Astrocyte (in vitro differentiated cells and primary cell): ENCODE data around the gene CYRIA. TPM values are rescaled to one million over a fixed set of nuclear protein-coding genes. Genes with fewer than 3 reads are reported as not detected.

Experiments
- DNase-seq: peaks from one replicate; pipeline ENCODE4 v3.0.0-alpha.2; 2010; ENCODE audit warnings: low read depth
- FAIRE-seq: peaks from 2 replicates; lab custom pipeline; 2011; peaks lifted over from hg19 to GRCh38; lab: Jason Lieb, UNC
- H2AFZ ChIP-seq: 2 replicates; pipeline ENCODE4 v1.6.0; 2012; ENCODE audit warnings: low read depth, low read length, inconsistent platforms
- H3K27ac ChIP-seq: 2 replicates; pipeline ENCODE4 v1.5.1; 2011; ENCODE audit warnings: low read depth, low read length, inconsistent platforms
- H3K27me3 ChIP-seq: 2 replicates; pipeline ENCODE4 v1.6.0; 2011; ENCODE audit warnings: low read length, inconsistent platforms; ENCODE audit not compliant: insufficient read depth
- H3K36me3 ChIP-seq: 2 replicates; pipeline ENCODE4 v1.5.1; 2011; ENCODE audit warnings: low read length, inconsistent platforms; ENCODE audit not compliant: insufficient read depth
- H3K4me1 ChIP-seq: 2 replicates; pipeline ENCODE4 v1.5.1; 2011; ENCODE audit warnings: low read length, inconsistent platforms; ENCODE audit not compliant: insufficient read depth
- H3K4me2 ChIP-seq: 2 replicates; pipeline ENCODE4 v1.6.0; 2012; ENCODE audit warnings: low read length, inconsistent platforms
- H3K4me3 ChIP-seq: 2 replicates; pipeline ENCODE4 v1.5.1; 2011; ENCODE audit warnings: low read depth, mild to moderate bottlenecking, low read length, inconsistent platforms; ENCODE audit not compliant: insufficient read depth
- H3K79me2 ChIP-seq: 2 replicates; pipeline ENCODE4 v1.6.0; 2012; ENCODE audit warnings: mild to moderate bottlenecking, low read length, inconsistent platforms; ENCODE audit not compliant: insufficient read depth
- H3K9ac ChIP-seq: 2 replicates; pipeline ENCODE4 v1.6.0; 2012; ENCODE audit warnings: mild to moderate bottlenecking, low read length, inconsistent platforms
- H3K9me3 ChIP-seq: 2 replicates; pipeline ENCODE4 v1.5.1; 2012; ENCODE audit warnings: low read depth, mild to moderate bottlenecking, low read length, inconsistent platforms; ENCODE audit not compliant: insufficient read depth
- H4K20me1 ChIP-seq: 2 replicates; pipeline ENCODE4 v1.6.0; 2012; ENCODE audit warnings: low read length, inconsistent platforms; ENCODE audit not compliant: insufficient read depth
- H3K27ac Mint-ChIP-seq: one replicate; pipeline ENCODE4 v1.8.0; 2021; ENCODE audit warnings: mild to moderate bottlenecking, mixed read lengths; ENCODE audit not compliant: unreplicated experiment
- H3K27me3 Mint-ChIP-seq: one replicate; pipeline ENCODE4 v1.8.0; 2021; ENCODE audit warnings: low read depth, mixed read lengths; ENCODE audit not compliant: unreplicated experiment
- H3K36me3 Mint-ChIP-seq: one replicate; pipeline ENCODE4 v1.8.0; 2021; ENCODE audit warnings: low read depth, mixed read lengths; ENCODE audit not compliant: unreplicated experiment
- H3K4me1 Mint-ChIP-seq: one replicate; pipeline ENCODE4 v1.8.0; 2021; ENCODE audit warnings: low read depth, mixed read lengths; ENCODE audit not compliant: unreplicated experiment
- H3K4me3 Mint-ChIP-seq: one replicate; pipeline ENCODE4 v1.8.0; 2021; ENCODE audit warnings: mild to moderate bottlenecking, moderate library complexity, mixed read lengths; ENCODE audit not compliant: unreplicated experiment
- H3K9me3 Mint-ChIP-seq: one replicate; pipeline ENCODE4 v1.8.0; 2021; ENCODE audit warnings: mild to moderate bottlenecking, mixed read lengths; ENCODE audit not compliant: unreplicated experiment
- CTCF ChIP-seq: IDR thresholded peaks from 2 replicates; pipeline ENCODE4 v1.5.1; 2011; ENCODE audit warnings: low read depth, mild to moderate bottlenecking, inconsistent platforms, low read length, moderate library complexity; ENCODE audit not compliant: insufficient read depth
- EZH2 ChIP-seq: IDR thresholded peaks from 2 replicates; pipeline ENCODE4 v1.6.1; 2012; ENCODE audit warnings: mild to moderate bottlenecking, low read length, inconsistent platforms; ENCODE audit not compliant: insufficient read depth
- total RNA-seq: library from RNA; stranded (reverse); gene quantifications from 2 replicates; pipeline ENCODE4 v1.2.1, GENCODE V29; 2021

The CYRIA gene
- total RNA-seq, 1 donor from 2014 or later, result 4.9 TPM

DNA sequence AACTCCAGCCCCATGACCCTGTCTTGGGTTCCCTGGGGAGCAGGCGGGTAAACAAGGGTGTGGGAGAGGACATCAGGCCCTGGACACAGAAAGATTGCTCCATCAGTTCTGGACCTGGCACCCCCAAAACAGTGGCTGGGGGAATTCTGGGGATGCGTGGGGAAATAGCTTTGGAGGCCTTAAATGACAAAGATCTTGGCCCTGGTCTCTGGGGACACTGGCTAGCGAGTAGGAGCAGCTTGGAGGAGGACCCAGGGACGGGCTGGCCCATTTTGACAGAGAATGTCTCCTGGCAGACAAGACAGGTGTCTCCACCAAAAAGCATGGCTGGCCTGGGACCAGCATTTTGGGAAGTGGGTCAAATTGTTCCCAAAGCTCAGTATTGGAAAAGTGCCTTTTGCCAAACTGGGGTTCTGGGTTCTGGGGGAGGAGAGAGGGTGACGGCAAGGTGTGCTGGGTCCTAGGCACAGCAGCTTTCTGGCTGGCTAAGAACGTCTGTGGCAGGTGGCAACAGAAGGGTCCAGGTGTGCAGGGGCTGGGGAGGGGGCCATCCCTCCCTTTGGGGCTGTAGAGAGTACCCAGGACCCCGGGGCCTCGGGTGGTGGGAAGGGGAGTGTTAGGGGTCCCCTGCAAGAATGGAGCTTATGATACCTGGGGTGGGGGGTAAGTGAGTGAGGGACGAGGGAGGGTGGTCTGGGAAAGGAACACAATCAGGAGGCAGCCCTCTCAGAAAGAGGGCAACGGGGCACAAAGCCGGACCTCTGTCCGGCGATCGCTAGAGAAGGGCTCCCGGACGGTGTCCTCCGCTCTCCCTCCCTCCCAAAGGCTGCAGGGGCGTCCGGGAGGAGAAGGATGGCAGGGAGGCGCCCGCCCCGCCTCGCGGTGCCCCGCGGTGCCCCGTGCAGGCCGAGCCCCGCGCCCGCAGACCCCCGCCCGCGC, 556 bp downstream of the CYRIA start:
- Mint-ChIP-seq H3K9me3 (no peaks in the 10 kb centered on the region), H3K4me3 (peak overlapping the region; percentile 80), H3K27me3 (peaks cover 16% of the 10 kb centered on the region), H3K4me1 (peaks cover 20% of the 10 kb centered on the region), H3K27ac (no peak overlapping the region), H3K36me3 (no peaks in the 10 kb centered on the region)
- DNase-seq (no peak), FAIRE-seq (no peak)
- Histone ChIP-seq H2AFZ (peak overlapping the region; percentile 61), H4K20me1 (peaks cover 5% of the 10 kb centered on the region), H3K9ac (peak overlapping the region; percentile 76), H3K9me3 (no peaks in the 10 kb centered on the region), H3K36me3 (no peaks in the 10 kb centered on the region), H3K27ac (no peak overlapping the region), H3K4me2 (peak overlapping the region; percentile 94), H3K79me2 (no peaks in the 10 kb centered on the region), H3K27me3 (peaks cover 3% of the 10 kb centered on the region), H3K4me3 (peak overlapping the region; percentile 60), H3K4me1 (peaks cover 16% of the 10 kb centered on the region)
- TF ChIP-seq EZH2 (no peak), CTCF (no peak)

- Histone ChIP-seq H3K4me3 (no peak overlapping the region), H3K4me2 (peak overlapping the region; percentile 94), H3K79me2 (no peaks in the 10 kb centered on the region), H4K20me1 (peaks cover 5% of the 10 kb centered on the region), H3K27ac (no peak overlapping the region), H3K9me3 (no peaks in the 10 kb centered on the region), H2AFZ (peak overlapping the region; percentile 28), H3K9ac (no peak overlapping the region), H3K36me3 (no peaks in the 10 kb centered on the region), H3K27me3 (peaks cover 3% of the 10 kb centered on the region), H3K4me1 (peaks cover 16% of the 10 kb centered on the region)
- peaks cover 3% of the 10 kb centered on the region for H3K36me3 Mint-ChIP-seq
- peak overlapping the region; percentile 80 for H3K4me3 Mint-ChIP-seq
- peaks cover 20% of the 10 kb centered on the region for H3K27me3 Mint-ChIP-seq
- FAIRE-seq, result no peak
- TF ChIP-seq CTCF, result no peak
- no peak for TF ChIP-seq EZH2
- peak overlapping the region; percentile 76 for H3K27ac Mint-ChIP-seq
- H3K9me3 Mint-ChIP-seq, result no peaks in the 10 kb centered on the region
- H3K4me1 Mint-ChIP-seq, result peaks cover 20% of the 10 kb centered on the region
- DNase-seq, result peak; percentile 89
Observed at GRCh38 chr2:16664052-16664731, 1.4 kb downstream of the CYRIA start.
